ENCODE measurements around the gene TEKT2. TPM values are rescaled to one million over a fixed set of nuclear protein-coding genes. Genes with fewer than 3 reads are reported as not detected.

The TEKT2 gene
- total and polyA plus RNA-seq, 2 donors (not counting 1 experiment from before 2014, with no cell fraction given), result 0.09 to 0.50 TPM

GRCh38 chr1:36101546-36101945, 17.7 kb downstream of the TEKT2 start:
- Histone ChIP-seq H4K20me1 (ENCODE audit: control insufficient read depth, extremely low read depth, insufficient read depth, low read length) (no peaks in the 10 kb centered on the region), H3K9ac (ENCODE audit: insufficient read depth, low read length) (no peak overlapping the region), H2AFZ (ENCODE audit: low read length) (no peak overlapping the region), H3K27ac (ENCODE audit: insufficient read depth, low read length) (no peak overlapping the region), H3K4me3 (replicated peaks in 1 of 4; ENCODE audit: control extremely low read depth in 1 of 4, insufficient read depth in 1 of 4, low read depth in 3 of 4, low read length in 4 of 4) (no peak overlapping the region), H3K79me2 (ENCODE audit: control insufficient read depth, insufficient read depth, low read length) (no peaks in the 10 kb centered on the region), H3K4me2 (ENCODE audit: extremely low read depth, insufficient read depth, low read length) (no peak overlapping the region), H3K9me3 (ENCODE audit: control insufficient read depth, insufficient read depth, low read depth, low read length) (no peaks in the 10 kb centered on the region), H3K36me3 (ENCODE audit: control insufficient read depth, insufficient read depth, low read length) (no peaks in the 10 kb centered on the region), H3K4me1 (ENCODE audit: control insufficient read depth, extremely low read depth, insufficient read depth, low read length) (peaks cover 2% of the 10 kb centered on the region), H3K27me3 (ENCODE audit: control insufficient read depth, insufficient read depth, low read length) (no peaks in the 10 kb centered on the region)
- DNase-seq (ENCODE audit: low read depth in 2 of 2), result no peak
- TF ChIP-seq EZH2 (IDR thresholded peaks at IDR 0.05; ENCODE audit: low read length, missing control alignments), result no peak
- TF ChIP-seq, protein P1, sequence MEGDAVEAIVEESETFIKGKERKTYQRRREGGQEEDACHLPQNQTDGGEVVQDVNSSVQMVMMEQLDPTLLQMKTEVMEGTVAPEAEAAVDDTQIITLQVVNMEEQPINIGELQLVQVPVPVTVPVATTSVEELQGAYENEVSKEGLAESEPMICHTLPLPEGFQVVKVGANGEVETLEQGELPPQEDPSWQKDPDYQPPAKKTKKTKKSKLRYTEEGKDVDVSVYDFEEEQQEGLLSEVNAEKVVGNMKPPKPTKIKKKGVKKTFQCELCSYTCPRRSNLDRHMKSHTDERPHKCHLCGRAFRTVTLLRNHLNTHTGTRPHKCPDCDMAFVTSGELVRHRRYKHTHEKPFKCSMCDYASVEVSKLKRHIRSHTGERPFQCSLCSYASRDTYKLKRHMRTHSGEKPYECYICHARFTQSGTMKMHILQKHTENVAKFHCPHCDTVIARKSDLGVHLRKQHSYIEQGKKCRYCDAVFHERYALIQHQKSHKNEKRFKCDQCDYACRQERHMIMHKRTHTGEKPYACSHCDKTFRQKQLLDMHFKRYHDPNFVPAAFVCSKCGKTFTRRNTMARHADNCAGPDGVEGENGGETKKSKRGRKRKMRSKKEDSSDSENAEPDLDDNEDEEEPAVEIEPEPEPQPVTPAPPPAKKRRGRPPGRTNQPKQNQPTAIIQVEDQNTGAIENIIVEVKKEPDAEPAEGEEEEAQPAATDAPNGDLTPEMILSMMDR (conservative IDR thresholded peaks at IDR 0.05 in 1 of 2, IDR thresholded peaks at IDR 0.05 in 1 of 2; ENCODE audit: low read depth in 1 of 2, low read length in 2 of 2), result no peak

DNA sequence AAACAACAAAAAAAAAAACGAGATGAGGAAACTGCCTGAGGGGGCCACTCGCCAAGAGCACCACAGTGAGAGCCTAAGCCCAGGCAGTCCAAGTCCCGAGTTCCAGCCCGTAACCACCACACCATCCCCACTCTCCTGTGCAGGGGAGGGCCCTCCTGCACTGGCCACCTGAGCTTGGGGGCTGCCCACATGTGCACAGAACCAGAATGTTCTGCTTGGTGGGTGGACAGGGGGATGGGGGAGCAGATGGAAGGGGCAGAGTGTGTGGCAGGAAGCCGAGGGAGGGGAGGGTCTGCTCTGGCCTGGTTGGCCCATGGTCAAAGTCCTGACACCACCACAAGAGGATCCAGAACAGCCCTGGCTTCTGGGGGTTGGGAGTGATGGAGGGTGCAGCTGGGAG, 22.4 kb downstream of the TEKT2 start:
- H3K4me1 ChIP-seq (ENCODE audit: control insufficient read depth, extremely low read depth, insufficient read depth, low read length), result peaks cover 3% of the 10 kb centered on the region
- H3K27ac ChIP-seq (ENCODE audit: insufficient read depth, low read length), result no peak overlapping the region
- H3K9me3 ChIP-seq (ENCODE audit: control insufficient read depth, insufficient read depth, low read depth, low read length), result no peaks in the 10 kb centered on the region
- H4K20me1 ChIP-seq (ENCODE audit: control insufficient read depth, extremely low read depth, insufficient read depth, low read length), result no peaks in the 10 kb centered on the region
- no peaks in the 10 kb centered on the region for H3K36me3 ChIP-seq (ENCODE audit: control insufficient read depth, insufficient read depth, low read length)
- no peaks in the 10 kb centered on the region for H3K27me3 ChIP-seq (ENCODE audit: control insufficient read depth, insufficient read depth, low read length)
- no peaks in the 10 kb centered on the region for H3K79me2 ChIP-seq (ENCODE audit: control insufficient read depth, insufficient read depth, low read length)
- no peak overlapping the region for H3K4me2 ChIP-seq (ENCODE audit: extremely low read depth, insufficient read depth, low read length)
- no peak overlapping the region for H2AFZ ChIP-seq (ENCODE audit: low read length)
- no peak overlapping the region for H3K9ac ChIP-seq (ENCODE audit: insufficient read depth, low read length)
- no peak for DNase-seq (ENCODE audit: low read depth in 2 of 2)
- H3K4me3 ChIP-seq (replicated peaks in 1 of 4; ENCODE audit: control extremely low read depth in 1 of 4, insufficient read depth in 1 of 4, low read depth in 3 of 4, low read length in 4 of 4), result no peak overlapping the region
- TF ChIP-seq, protein P1 (conservative IDR thresholded peaks at IDR 0.05 in 1 of 2, IDR thresholded peaks at IDR 0.05 in 1 of 2; ENCODE audit: low read depth in 1 of 2, low read length in 2 of 2), result no peak
- no peak for TF ChIP-seq EZH2 (IDR thresholded peaks at IDR 0.05; ENCODE audit: low read length, missing control alignments)

- Histone ChIP-seq H3K36me3 (ENCODE audit: control insufficient read depth, insufficient read depth, low read length) (no peaks in the 10 kb centered on the region), H3K79me2 (ENCODE audit: control insufficient read depth, insufficient read depth, low read length) (no peaks in the 10 kb centered on the region), H3K9me3 (ENCODE audit: control insufficient read depth, insufficient read depth, low read depth, low read length) (no peaks in the 10 kb centered on the region), H3K27me3 (ENCODE audit: control insufficient read depth, insufficient read depth, low read length) (no peaks in the 10 kb centered on the region), H3K4me1 (ENCODE audit: control insufficient read depth, extremely low read depth, insufficient read depth, low read length) (peaks cover 3% of the 10 kb centered on the region), H3K4me3 (replicated peaks in 1 of 4; ENCODE audit: control extremely low read depth in 1 of 4, insufficient read depth in 1 of 4, low read depth in 3 of 4, low read length in 4 of 4) (no peak overlapping the region), H2AFZ (ENCODE audit: low read length) (no peak overlapping the region), H3K9ac (ENCODE audit: insufficient read depth, low read length) (no peak overlapping the region), H3K27ac (ENCODE audit: insufficient read depth, low read length) (no peak overlapping the region), H4K20me1 (ENCODE audit: control insufficient read depth, extremely low read depth, insufficient read depth, low read length) (no peaks in the 10 kb centered on the region), H3K4me2 (ENCODE audit: extremely low read depth, insufficient read depth, low read length) (no peak overlapping the region)
- DNase-seq (ENCODE audit: low read depth in 2 of 2), result no peak
- TF ChIP-seq, protein P1 (conservative IDR thresholded peaks at IDR 0.05 in 1 of 2, IDR thresholded peaks at IDR 0.05 in 1 of 2; ENCODE audit: low read depth in 1 of 2, low read length in 2 of 2), result no peak
Measured at GRCh38 chr1:36107394-36107793, 23.5 kb downstream of the TEKT2 start.

All from fibroblast of lung (primary cell).